ENCODE results near the gene C1QB. TPM values are rescaled to one million over a fixed set of nuclear protein-coding genes. Genes with fewer than 3 reads are reported as not detected.

C1QB gene
- total and polyA plus RNA-seq, 9 of the 15 experiments (the other 6 are each of a cell fraction or from before 2014, with no cell fraction given): 0.55 TPM; not detected in 8

GRCh38 chr1:22638476-22639234 is 14.4 kb upstream of the C1QB start (continued):
- TF ChIP-seq ZNF253 (CRISPR knock-in tag; conservative IDR thresholded peaks at IDR 0.05) (no peak), KDM1A (IDR thresholded peaks at IDR 0.05) (peak in 1 of 2 experiments; percentile 19; a peak in 2 of 4 replicates), BCOR (IDR thresholded peaks at IDR 0.05) (peak; percentile 84), ELF1 (tag; IDR thresholded peaks at IDR 0.05) (0 out of 2 replicates have a peak, but pooled peaks have one; percentile 33), HOXB6 (CRISPR knock-in tag; IDR thresholded peaks at IDR 0.05; ENCODE audit: borderline replicate concordance) (no peak), RBM39 (optimal IDR thresholded peaks at IDR 0.05; ENCODE audit: low read depth, low read length) (no peak), POLR3A (IDR thresholded peaks at IDR 0.05; ENCODE audit: borderline replicate concordance, extremely low read depth, insufficient read depth, insufficient read length) (no peak), MAZ (CRISPR knock-in tag; conservative IDR thresholded peaks at IDR 0.05 in 1 of 2, IDR thresholded peaks at IDR 0.05 in 1 of 2) (no peak), ZNF174 (CRISPR knock-in tag; IDR thresholded peaks at IDR 0.05) (no peak), HLTF (IDR thresholded peaks at IDR 0.05) (no peak), KDM2B (CRISPR knock-in tag; IDR thresholded peaks at IDR 0.05) (no peak), SMARCB1 (IDR thresholded peaks at IDR 0.05; ENCODE audit: insufficient read length, low read depth) (no peak), HDAC6 (IDR thresholded peaks at IDR 0.05; ENCODE audit: low read depth, low read length) (no peak), MTA1 (IDR thresholded peaks at IDR 0.05; ENCODE audit: borderline replicate concordance) (no peak), SPI1 (IDR thresholded peaks at IDR 0.05; ENCODE audit: borderline replicate concordance, low read depth, low read length) (no peak), EGR1 (conservative IDR thresholded peaks at IDR 0.05) (no peak), RBM25 (IDR thresholded peaks at IDR 0.05; ENCODE audit: low read depth, low read length, severe bottlenecking) (peak; percentile 96), ZNF551 (CRISPR knock-in tag; IDR thresholded peaks at IDR 0.05) (no peak), STAT6 (CRISPR knock-in tag; IDR thresholded peaks at IDR 0.05) (no peak), ADNP (tag; IDR thresholded peaks at IDR 0.05) (peak; percentile 27; the same call in 1 of the 2 replicates), SMARCA5 (IDR thresholded peaks at IDR 0.05) (peak; percentile 83; the same call in 1 of the 2 replicates), NR2C1 (IDR thresholded peaks at IDR 0.05) (no peak), NR2C1 (tag; IDR thresholded peaks at IDR 0.05) (no peak), ZNF197 (CRISPR knock-in tag; IDR thresholded peaks at IDR 0.05; ENCODE audit: low read depth) (no peak)
- TF ChIP-seq, protein P1, sequence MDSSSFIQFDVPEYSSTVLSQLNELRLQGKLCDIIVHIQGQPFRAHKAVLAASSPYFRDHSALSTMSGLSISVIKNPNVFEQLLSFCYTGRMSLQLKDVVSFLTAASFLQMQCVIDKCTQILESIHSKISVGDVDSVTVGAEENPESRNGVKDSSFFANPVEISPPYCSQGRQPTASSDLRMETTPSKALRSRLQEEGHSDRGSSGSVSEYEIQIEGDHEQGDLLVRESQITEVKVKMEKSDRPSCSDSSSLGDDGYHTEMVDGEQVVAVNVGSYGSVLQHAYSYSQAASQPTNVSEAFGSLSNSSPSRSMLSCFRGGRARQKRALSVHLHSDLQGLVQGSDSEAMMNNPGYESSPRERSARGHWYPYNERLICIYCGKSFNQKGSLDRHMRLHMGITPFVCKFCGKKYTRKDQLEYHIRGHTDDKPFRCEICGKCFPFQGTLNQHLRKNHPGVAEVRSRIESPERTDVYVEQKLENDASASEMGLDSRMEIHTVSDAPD (CRISPR knock-in tag; IDR thresholded peaks at IDR 0.05): no peak

All from K562 (cell line).